GM23338 (cell line): Measurements from ENCODE around the gene TBCE. TPM values are rescaled to one million over a fixed set of nuclear protein-coding genes. Genes with fewer than 3 reads are reported as not detected.

Source experiments
- ATAC-seq: fragments of 200-7000 bp; cut with Tn5 transposase; 3 replicates; pipeline ENCODE4 v1.9.1; 2020
- DNase-seq: peaks from one replicate; pipeline ENCODE4 v3.0.0-alpha.2; 2015; ENCODE audit warnings: low spot score
- H2AFZ ChIP-seq: fragments of 200-600 bp; sonication (generic); 2 replicates; pipeline ENCODE4 v1.8.0; 2016; ENCODE audit warnings: antibody characterized with exemption, mild to moderate bottlenecking, moderate library complexity
- H3F3A ChIP-seq: fragments of 200-600 bp; sonication (generic); replicated peaks from 2 replicates; pipeline ENCODE4 v1.8.0; 2017; ENCODE audit warnings: antibody characterized with exemption, mixed run types, low read depth
- H3K27ac ChIP-seq: fragments of 200-600 bp; sonication (generic); 2 replicates; pipeline ENCODE4 v1.6.1; 2016; ENCODE audit warnings: low read depth
- H3K27me3 ChIP-seq: fragments of 200-600 bp; sonication (generic); 2 replicates; pipeline ENCODE4 v1.8.0; 2016; ENCODE audit warnings: mild to moderate bottlenecking, mixed run types, moderate library complexity; ENCODE audit not compliant: insufficient read depth
- H3K36me3 ChIP-seq: fragments of 200-600 bp; sonication (generic); 2 replicates; pipeline ENCODE4 v1.8.0; 2016; ENCODE audit warnings: mild to moderate bottlenecking; ENCODE audit not compliant: insufficient read depth
- H3K4me1 ChIP-seq: fragments of 200-600 bp; sonication (generic); 2 replicates; pipeline ENCODE4 v1.8.0; 2016; ENCODE audit warnings: mild to moderate bottlenecking, moderate library complexity; ENCODE audit not compliant: insufficient read depth
- H3K4me2 ChIP-seq: fragments of 200-600 bp; sonication (generic); 2 replicates; pipeline ENCODE4 v1.7.1; 2017; ENCODE audit warnings: mixed run types
- H3K4me3 ChIP-seq: fragments of 200-600 bp; sonication (generic); 2 replicates; pipeline ENCODE4 v1.6.1; 2016; ENCODE audit warnings: mixed run types
- H3K79me2 ChIP-seq: fragments of 200-600 bp; sonication (generic); replicated peaks from 2 replicates; pipeline ENCODE4 v1.8.0; 2017; ENCODE audit warnings: mild to moderate bottlenecking; ENCODE audit not compliant: insufficient read depth
- H3K9me2 ChIP-seq: fragments of 200-600 bp; sonication (generic); 2 replicates; pipeline ENCODE4 v1.8.0; 2017; ENCODE audit not compliant: insufficient read depth
- H4K20me1 ChIP-seq: fragments of 200-600 bp; sonication (generic); replicated peaks from 2 replicates; pipeline ENCODE4 v1.8.0; 2017; ENCODE audit warnings: mild to moderate bottlenecking; ENCODE audit not compliant: insufficient read depth
- H3K27ac Mint-ChIP-seq: 2 replicates; pipeline ENCODE4 v1.8.0; 2020; ENCODE audit warnings: inconsistent platforms, mild to moderate bottlenecking, moderate library complexity, mixed read lengths
- H3K27me3 Mint-ChIP-seq: 3 replicates; pipeline ENCODE4 v1.8.0; 2022; ENCODE audit warnings: low read depth, mild to moderate bottlenecking, moderate library complexity, mixed read lengths, inconsistent platforms; ENCODE audit not compliant: insufficient read depth, poor library complexity
- H3K36me3 Mint-ChIP-seq: 3 replicates; pipeline ENCODE4 v1.8.0; 2021; ENCODE audit warnings: low read depth, mild to moderate bottlenecking, inconsistent platforms, moderate library complexity, mixed read lengths
- H3K4me1 Mint-ChIP-seq: 3 replicates; pipeline ENCODE4 v1.8.0; 2020; ENCODE audit warnings: mild to moderate bottlenecking, inconsistent platforms, mixed read lengths
- H3K4me3 Mint-ChIP-seq: 3 replicates; pipeline ENCODE4 v1.8.0; 2021; ENCODE audit warnings: moderate library complexity, mild to moderate bottlenecking, inconsistent platforms, mixed read lengths
- H3K9me3 Mint-ChIP-seq: 3 replicates; pipeline ENCODE4 v1.8.0; 2020; ENCODE audit warnings: moderate library complexity, mild to moderate bottlenecking, inconsistent platforms, mixed read lengths
- CREB1 ChIP-seq: fragments of 250-450 bp; sonication (Bioruptor Pico); IDR thresholded peaks from 2 replicates; pipeline ENCODE4 v1.5.0; 2020; ENCODE audit warnings: low read depth, mild to moderate bottlenecking, moderate library complexity
- CTCF ChIP-seq, 2 experiments: fragments of 200-600 bp in 1 of 2; sonication (generic) in 1 of 2; conservative IDR thresholded peaks; 2 replicates each; pipeline versions ENCODE4 v1.5.1 to v1.6.1; 2016 to 2017; ENCODE audit warnings: antibody characterized with exemption in 2 of 2, low read depth in 2 of 2, mild to moderate bottlenecking in 2 of 2, moderate library complexity in 1 of 2
- ETS1 ChIP-seq: IDR thresholded peaks from 2 replicates; pipeline ENCODE4 v1.6.1; 2016; ENCODE audit warnings: antibody characterized with exemption
- EZH2 ChIP-seq: fragments of 200-600 bp; sonication (generic); IDR thresholded peaks from one replicate; pipeline ENCODE4 v1.8.0; 2017; ENCODE audit warnings: antibody characterized with exemption, mild to moderate bottlenecking, low read depth; ENCODE audit not compliant: unreplicated experiment
- EZH2phosphoT487 ChIP-seq: fragments of 200-600 bp; sonication (generic); IDR thresholded peaks from one replicate; pipeline ENCODE4 v1.8.1; 2018; ENCODE audit warnings: antibody characterized with exemption; ENCODE audit not compliant: unreplicated experiment
- JUNB ChIP-seq: IDR thresholded peaks from one replicate; pipeline ENCODE4 v1.6.1; 2016; ENCODE audit warnings: antibody characterized with exemption; ENCODE audit not compliant: unreplicated experiment
- NANOG ChIP-seq: IDR thresholded peaks from 2 replicates; pipeline ENCODE4 v1.6.1; 2016; ENCODE audit warnings: antibody characterized with exemption, borderline replicate concordance
- POLR2AphosphoS5 ChIP-seq: IDR thresholded peaks from 2 replicates; pipeline ENCODE4 v1.6.1; 2016; ENCODE audit warnings: antibody characterized with exemption, low read depth
- STAT1 ChIP-seq: IDR thresholded peaks from one replicate; pipeline ENCODE4 v1.6.1; 2016; ENCODE audit warnings: antibody characterized with exemption; ENCODE audit not compliant: unreplicated experiment
- ZNF114 ChIP-seq: fragments of 250-450 bp; sonication (Bioruptor Pico); IDR thresholded peaks from 2 replicates; pipeline ENCODE4 v1.5.0; 2020; ENCODE audit warnings: mild to moderate bottlenecking, moderate library complexity
- ZNF331 ChIP-seq: fragments of 250-450 bp; sonication (Bioruptor Pico); IDR thresholded peaks from 2 replicates; pipeline ENCODE4 v1.5.0; 2020; ENCODE audit warnings: low read depth, mild to moderate bottlenecking, moderate library complexity
- polyA plus RNA-seq: library from polyadenylated mRNA; unstranded; fragments of >200 nt; fragmentation: Nextera tagmentation; extraction: Ambion mirVana; gene quantifications from 2 replicates; pipeline ENCODE4 v1.2.1, GENCODE V29; 2016
- total RNA-seq: library from RNA; depleted of rRNA; stranded (reverse); fragments of >200 nt; shearing (Covaris generic); gene quantifications from 2 replicates; pipeline ENCODE4 v1.2.3, GENCODE V29; 2014
- TF ChIP-seq, protein P1 (sequence below): fragments of 250-450 bp; sonication (Bioruptor Pico); IDR thresholded peaks from 2 replicates; pipeline ENCODE4 v1.5.0; 2020; ENCODE audit warnings: mild to moderate bottlenecking, moderate library complexity

The TBCE gene
- total and polyA plus RNA-seq, 2 experiments from 2014 or later = 42.7 to 64.8 TPM

DNA sequence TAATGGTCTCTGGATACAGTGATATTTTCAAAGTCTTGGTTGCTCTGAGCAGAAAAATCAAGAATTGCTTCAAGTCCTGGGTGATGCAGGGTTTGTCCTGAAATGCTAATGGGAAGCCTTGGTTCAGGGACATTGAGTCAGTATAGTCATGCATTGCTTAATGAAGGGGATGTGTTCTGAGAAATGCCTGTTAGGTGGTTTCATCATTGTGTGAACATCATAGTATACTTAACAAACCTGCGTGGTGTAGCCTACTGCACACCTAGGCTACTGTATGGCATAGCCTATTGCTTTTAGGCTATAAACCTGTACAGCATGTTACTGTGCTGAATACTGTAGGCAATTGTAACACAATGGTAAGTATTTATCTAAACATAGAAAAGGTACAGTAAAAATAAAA lies 36.4 kb downstream of the TBCE start (continued):
- TF ChIP-seq CTCF (conservative IDR thresholded peaks at IDR 0.05; ENCODE audit: low read depth in 2 of 2) (no peak), ZNF114 (CRISPR knock-in tag) (no peak), ZNF331 (CRISPR knock-in tag) (no peak), CREB1 (CRISPR knock-in tag) (no peak), EZH2phosphoT487 (no peak), STAT1 (no peak)

DNA sequence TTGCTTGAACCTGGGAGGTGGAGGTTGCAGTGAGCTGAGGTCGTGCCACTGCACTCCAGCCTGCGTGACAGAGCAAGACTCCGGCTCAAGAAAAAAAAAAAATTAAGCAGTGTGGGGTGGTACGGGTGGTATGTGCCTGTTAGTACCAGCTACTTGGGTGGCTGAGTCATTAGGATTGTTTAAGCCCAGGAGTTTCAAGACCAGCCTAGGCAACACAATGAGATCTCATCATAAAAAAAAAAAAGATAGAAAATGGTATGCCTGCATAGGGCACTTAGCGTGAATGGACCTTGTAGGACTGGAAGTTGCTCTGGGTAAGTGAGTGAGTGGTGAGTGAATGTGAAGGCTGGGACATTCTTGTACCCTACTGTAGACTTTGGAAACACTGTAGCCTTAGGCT lies 37.0 kb downstream of the TBCE start:
- no peak overlapping the region for H3K4me3 ChIP-seq
- Mint-ChIP-seq H3K9me3 (no peaks in the 10 kb centered on the region), H3K27me3 (peaks cover 5% of the 10 kb centered on the region), H3K4me1 (peaks cover 2% of the 10 kb centered on the region; the same call in 1 of the 3 replicates), H3K27ac (peak overlapping the region; percentile 19; the same call in 1 of the 2 replicates), H3K36me3 (peaks cover 10% of the 10 kb centered on the region; the same call in 2 of the 3 replicates), H3K4me3 (no peak overlapping the region)
- peaks cover 3% of the 10 kb centered on the region for H3K4me1 ChIP-seq
- ATAC-seq (no peak), DNase-seq (no peak)
- no peaks in the 10 kb centered on the region for H3K36me3 ChIP-seq
- no peaks in the 10 kb centered on the region for H3K9me2 ChIP-seq
- no peaks in the 10 kb centered on the region for H3K27me3 ChIP-seq
- H3K79me2 ChIP-seq = peaks cover 15% of the 10 kb centered on the region
- no peak overlapping the region for H3K4me2 ChIP-seq
- H3F3A ChIP-seq = no peaks in the 10 kb centered on the region
- H4K20me1 ChIP-seq = peaks cover 5% of the 10 kb centered on the region; the same call in 1 of the 2 replicates
- TF ChIP-seq CREB1 (CRISPR knock-in tag) = no peak
- TF ChIP-seq, protein P1, sequence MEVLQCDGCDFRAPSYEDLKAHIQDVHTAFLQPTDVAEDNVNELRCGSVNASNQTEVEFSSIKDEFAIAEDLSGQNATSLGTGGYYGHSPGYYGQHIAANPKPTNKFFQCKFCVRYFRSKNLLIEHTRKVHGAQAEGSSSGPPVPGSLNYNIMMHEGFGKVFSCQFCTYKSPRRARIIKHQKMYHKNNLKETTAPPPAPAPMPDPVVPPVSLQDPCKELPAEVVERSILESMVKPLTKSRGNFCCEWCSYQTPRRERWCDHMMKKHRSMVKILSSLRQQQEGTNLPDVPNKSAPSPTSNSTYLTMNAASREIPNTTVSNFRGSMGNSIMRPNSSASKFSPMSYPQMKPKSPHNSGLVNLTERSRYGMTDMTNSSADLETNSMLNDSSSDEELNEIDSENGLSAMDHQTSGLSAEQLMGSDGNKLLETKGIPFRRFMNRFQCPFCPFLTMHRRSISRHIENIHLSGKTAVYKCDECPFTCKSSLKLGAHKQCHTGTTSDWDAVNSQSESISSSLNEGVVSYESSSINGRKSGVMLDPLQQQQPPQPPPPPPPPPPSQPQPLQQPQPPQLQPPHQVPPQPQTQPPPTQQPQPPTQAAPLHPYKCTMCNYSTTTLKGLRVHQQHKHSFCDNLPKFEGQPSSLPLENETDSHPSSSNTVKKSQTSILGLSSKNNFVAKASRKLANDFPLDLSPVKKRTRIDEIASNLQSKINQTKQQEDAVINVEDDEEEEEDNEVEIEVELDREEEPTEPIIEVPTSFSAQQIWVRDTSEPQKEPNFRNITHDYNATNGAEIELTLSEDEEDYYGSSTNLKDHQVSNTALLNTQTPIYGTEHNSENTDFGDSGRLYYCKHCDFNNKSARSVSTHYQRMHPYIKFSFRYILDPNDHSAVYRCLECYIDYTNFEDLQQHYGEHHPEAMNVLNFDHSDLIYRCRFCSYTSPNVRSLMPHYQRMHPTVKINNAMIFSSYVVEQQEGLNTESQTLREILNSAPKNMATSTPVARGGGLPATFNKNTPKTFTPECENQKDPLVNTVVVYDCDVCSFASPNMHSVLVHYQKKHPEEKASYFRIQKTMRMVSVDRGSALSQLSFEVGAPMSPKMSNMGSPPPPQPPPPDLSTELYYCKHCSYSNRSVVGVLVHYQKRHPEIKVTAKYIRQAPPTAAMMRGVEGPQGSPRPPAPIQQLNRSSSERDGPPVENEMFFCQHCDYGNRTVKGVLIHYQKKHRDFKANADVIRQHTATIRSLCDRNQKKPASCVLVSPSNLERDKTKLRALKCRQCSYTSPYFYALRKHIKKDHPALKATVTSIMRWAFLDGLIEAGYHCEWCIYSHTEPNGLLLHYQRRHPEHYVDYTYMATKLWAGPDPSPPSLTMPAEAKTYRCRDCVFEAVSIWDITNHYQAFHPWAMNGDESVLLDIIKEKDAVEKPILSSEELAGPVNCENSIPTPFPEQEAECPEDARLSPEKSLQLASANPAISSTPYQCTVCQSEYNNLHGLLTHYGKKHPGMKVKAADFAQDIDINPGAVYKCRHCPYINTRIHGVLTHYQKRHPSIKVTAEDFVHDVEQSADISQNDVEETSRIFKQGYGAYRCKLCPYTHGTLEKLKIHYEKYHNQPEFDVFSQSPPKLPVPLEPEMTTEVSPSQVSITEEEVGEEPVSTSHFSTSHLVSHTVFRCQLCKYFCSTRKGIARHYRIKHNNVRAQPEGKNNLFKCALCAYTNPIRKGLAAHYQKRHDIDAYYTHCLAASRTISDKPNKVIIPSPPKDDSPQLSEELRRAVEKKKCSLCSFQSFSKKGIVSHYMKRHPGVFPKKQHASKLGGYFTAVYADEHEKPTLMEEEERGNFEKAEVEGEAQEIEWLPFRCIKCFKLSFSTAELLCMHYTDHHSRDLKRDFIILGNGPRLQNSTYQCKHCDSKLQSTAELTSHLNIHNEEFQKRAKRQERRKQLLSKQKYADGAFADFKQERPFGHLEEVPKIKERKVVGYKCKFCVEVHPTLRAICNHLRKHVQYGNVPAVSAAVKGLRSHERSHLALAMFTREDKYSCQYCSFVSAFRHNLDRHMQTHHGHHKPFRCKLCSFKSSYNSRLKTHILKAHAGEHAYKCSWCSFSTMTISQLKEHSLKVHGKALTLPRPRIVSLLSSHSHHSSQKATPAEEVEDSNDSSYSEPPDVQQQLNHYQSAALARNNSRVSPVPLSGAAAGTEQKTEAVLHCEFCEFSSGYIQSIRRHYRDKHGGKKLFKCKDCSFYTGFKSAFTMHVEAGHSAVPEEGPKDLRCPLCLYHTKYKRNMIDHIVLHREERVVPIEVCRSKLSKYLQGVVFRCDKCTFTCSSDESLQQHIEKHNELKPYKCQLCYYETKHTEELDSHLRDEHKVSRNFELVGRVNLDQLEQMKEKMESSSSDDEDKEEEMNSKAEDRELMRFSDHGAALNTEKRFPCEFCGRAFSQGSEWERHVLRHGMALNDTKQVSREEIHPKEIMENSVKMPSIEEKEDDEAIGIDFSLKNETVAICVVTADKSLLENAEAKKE (CRISPR knock-in tag) = no peak
- no peak for TF ChIP-seq EZH2
- TF ChIP-seq ZNF114 (CRISPR knock-in tag) = no peak
- no peak for TF ChIP-seq POLR2AphosphoS5
- TF ChIP-seq JUNB = no peak
- no peak for TF ChIP-seq NANOG
- TF ChIP-seq CTCF (conservative IDR thresholded peaks at IDR 0.05; ENCODE audit: low read depth in 2 of 2) = no peak
- TF ChIP-seq ZNF331 (CRISPR knock-in tag) = no peak
- no peak for TF ChIP-seq EZH2phosphoT487
- TF ChIP-seq ETS1 = no peak
- no peak overlapping the region for H2AFZ ChIP-seq
- H3K27ac ChIP-seq = peak overlapping the region; percentile 66; the same call in 1 of the 2 replicates
